H1 (cell line): ENCODE data around the gene CADPS. TPM values are rescaled to one million over a fixed set of nuclear protein-coding genes. Genes with fewer than 3 reads are reported as not detected.

Experiments
- CBX8 ChIP-seq: fragments of 300-800, 300-1000 bp; sonication (generic); IDR thresholded peaks from 2 replicates; pipeline ENCODE4 v1.7.1; 2016; ENCODE audit warnings: low read depth, low read length, borderline replicate concordance
- CHD7 ChIP-seq: fragments of 300-600 bp; sonication (generic); IDR thresholded peaks from 2 replicates; pipeline ENCODE4 v1.7.1; 2012; ENCODE audit warnings: low read length, moderate library complexity, mild to moderate bottlenecking, inconsistent platforms; ENCODE audit not compliant: insufficient replicate concordance
- MAFK ChIP-seq: IDR thresholded peaks from 2 replicates; pipeline ENCODE4 v1.6.1; 2012; ENCODE audit warnings: low read depth, mild to moderate bottlenecking, improper control_type of control experiment, low read length
- RNF2 ChIP-seq: fragments of 200-900, 300-1000 bp; sonication (generic); IDR thresholded peaks from 2 replicates; pipeline ENCODE4 v1.7.1; 2016; ENCODE audit warnings: borderline replicate concordance, low read depth, mild to moderate bottlenecking, antibody characterized with exemption, low read length; ENCODE audit not compliant: poor library complexity, severe bottlenecking; ENCODE audit errors: missing control alignments
- SIN3A ChIP-seq, 2 experiments: IDR thresholded peaks in 1 of 2; conservative IDR thresholded peaks in 1 of 2; 2 replicates each; pipeline ENCODE4 v1.6.1; 2011 to 2012; ENCODE audit warnings: low read length in 2 of 2, improper control_type of control experiment in 1 of 2, low read depth in 1 of 2, mild to moderate bottlenecking in 1 of 2
- SIRT6 ChIP-seq: IDR thresholded peaks from one replicate; pipeline ENCODE4 v1.7.1; 2012; ENCODE audit warnings: low read length, inconsistent platforms
- TEAD4 ChIP-seq: IDR thresholded peaks from 2 replicates; pipeline ENCODE4 v1.6.1; 2012; ENCODE audit warnings: low read depth, low read length, inconsistent platforms, mixed read lengths
- polyA plus RNA-seq, 7 experiments: library from polyadenylated mRNA; depleted of rRNA in 3 of 7; stranded (reverse) in 5 of 7; unstranded in 2 of 7; fragments of >200 nt in 5 of 7; fragments of 200-250 nt in 2 of 7; gene quantifications; 1 replicate in 5 of 7; 2 replicates in 1 of 7; 4 replicates in 1 of 7; pipeline versions ENCODE4 v1.2.1 to v1.2.3, GENCODE V29; 2011 to 2013; ENCODE audit warnings: missing spikeins in 2 of 7, mixed read lengths in 2 of 7
- total RNA-seq: library from RNA; stranded (reverse); fragmentation: NEBNext Ultra II Directional; extraction: Animal tissue kit (Norgen Biotek cat#: 25700); gene quantifications from 2 replicates; pipeline ENCODE4 v1.2.1, GENCODE V29; 2021

CADPS gene
- total and polyA plus RNA-seq, 2 of the 8 experiments (the other 6 are each of a cell fraction or from before 2014, with no cell fraction given): 7.1 to 10.2 TPM

DNA sequence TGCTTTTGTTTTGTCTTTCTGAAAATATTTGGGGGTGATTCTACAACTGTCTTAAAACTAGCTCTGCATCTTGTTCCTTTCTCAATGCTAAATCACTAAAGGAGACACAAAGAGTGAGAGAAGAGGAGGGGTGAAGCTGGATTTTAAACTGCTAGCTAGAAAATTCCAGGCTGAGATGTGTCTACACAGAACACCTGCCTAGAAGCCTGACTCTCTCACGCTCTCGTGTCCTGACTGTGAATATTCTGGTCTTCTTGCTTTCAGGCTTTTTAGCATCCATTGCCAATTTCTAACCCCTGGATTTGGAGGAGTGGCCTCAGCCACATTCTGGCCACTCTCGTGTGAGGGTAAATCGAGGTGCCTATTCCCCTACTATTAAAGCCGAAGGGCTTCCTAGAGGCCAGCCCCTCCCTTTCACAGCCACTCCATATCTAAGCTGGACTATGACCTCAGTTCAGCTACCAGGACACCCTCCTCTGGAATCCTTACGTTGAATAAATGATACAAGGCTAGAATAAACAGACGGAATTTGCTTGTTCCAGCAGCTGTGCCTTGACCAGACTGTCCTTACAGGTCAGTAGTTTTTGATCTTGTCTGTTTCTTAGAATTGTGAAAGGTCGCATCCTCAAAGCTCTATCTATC is 353.6 kb downstream of the CADPS start (continued):
- TF ChIP-seq CHD7 (no peak), MAFK (no peak), CBX8 (no peak), RNF2 (no peak), SIN3A (conservative IDR thresholded peaks at IDR 0.05 in 1 of 2, IDR thresholded peaks at IDR 0.05 in 1 of 2; ENCODE audit: low read depth in 1 of 2, low read length in 2 of 2) (no peak), SIRT6 (no peak), TEAD4 (no peak)
